Measurements from ENCODE around the gene EIF4B. TPM values are rescaled to one million over a fixed set of nuclear protein-coding genes. Genes with fewer than 3 reads are reported as not detected.

The EIF4B gene
- total and polyA plus RNA-seq, 2 of the 13 experiments (the other 11 are each of a cell fraction or from before 2014, with no cell fraction given), result 416 to 548 TPM

DNA sequence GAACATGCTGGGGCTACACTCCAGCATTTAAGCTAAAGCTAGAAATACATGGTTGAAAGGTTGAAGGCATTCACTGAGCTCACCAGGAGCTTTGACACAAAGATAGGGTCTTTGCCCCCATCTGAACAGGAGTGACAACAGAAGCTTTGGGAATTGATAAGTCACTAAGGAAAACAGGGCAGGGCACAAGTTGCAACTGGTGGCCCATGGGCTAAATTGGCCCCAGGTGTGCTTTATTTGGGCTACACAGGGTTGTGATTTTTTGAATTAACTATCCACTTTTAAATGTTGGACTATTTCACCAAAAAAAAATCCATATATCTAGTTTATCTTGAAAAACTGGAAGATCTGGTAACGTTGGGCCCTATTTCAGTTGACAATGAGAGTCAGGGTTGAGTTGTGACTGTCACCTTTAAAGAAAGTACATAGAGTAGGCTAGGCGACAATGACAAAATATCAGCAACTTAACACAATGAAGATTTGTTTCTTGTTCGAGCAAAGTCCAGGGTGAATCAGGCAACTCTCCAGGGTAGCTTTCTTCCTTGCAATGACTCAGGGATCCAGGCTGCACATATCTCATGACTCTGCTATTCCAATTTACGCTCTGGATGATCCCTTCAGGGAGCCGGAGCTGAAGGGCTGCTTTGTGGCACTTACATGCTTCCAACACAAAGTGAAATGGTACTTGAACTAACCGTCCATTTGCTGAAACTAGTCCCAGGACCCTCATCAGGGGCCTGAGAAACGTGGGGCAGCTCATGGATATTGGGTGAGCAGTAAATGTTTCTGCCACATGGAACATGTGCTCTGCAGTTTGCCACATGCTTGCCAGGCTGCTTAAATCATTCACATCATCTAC is 13.3 kb upstream of the EIF4B start (continued):
- TF ChIP-seq ZNF746 (CRISPR knock-in tag; IDR thresholded peaks at IDR 0.05) (peak; percentile 22; the same call in 1 of the 2 replicates), ZNF121 (CRISPR knock-in tag; IDR thresholded peaks at IDR 0.05) (no peak), SMAD9 (CRISPR knock-in tag; IDR thresholded peaks at IDR 0.05) (no peak), ZNF720 (CRISPR knock-in tag; IDR thresholded peaks at IDR 0.05) (no peak), MTA1 (CRISPR knock-in tag; IDR thresholded peaks at IDR 0.05; ENCODE audit: borderline replicate concordance) (no peak), ZNF251 (CRISPR knock-in tag; IDR thresholded peaks at IDR 0.05) (no peak), MIER3 (CRISPR knock-in tag; IDR thresholded peaks at IDR 0.05; ENCODE audit: borderline replicate concordance) (peak; percentile 59; the same call in 1 of the 2 replicates), ZNF577 (CRISPR knock-in tag; IDR thresholded peaks at IDR 0.05; ENCODE audit: borderline replicate concordance, low read depth) (no peak), BRD4 (CRISPR knock-in tag; IDR thresholded peaks at IDR 0.05) (no peak), ESRRA (CRISPR knock-in tag; IDR thresholded peaks at IDR 0.05; ENCODE audit: low read depth) (no peak), KLF11 (CRISPR knock-in tag; IDR thresholded peaks at IDR 0.05) (no peak)
- TF ChIP-seq, protein P1, sequence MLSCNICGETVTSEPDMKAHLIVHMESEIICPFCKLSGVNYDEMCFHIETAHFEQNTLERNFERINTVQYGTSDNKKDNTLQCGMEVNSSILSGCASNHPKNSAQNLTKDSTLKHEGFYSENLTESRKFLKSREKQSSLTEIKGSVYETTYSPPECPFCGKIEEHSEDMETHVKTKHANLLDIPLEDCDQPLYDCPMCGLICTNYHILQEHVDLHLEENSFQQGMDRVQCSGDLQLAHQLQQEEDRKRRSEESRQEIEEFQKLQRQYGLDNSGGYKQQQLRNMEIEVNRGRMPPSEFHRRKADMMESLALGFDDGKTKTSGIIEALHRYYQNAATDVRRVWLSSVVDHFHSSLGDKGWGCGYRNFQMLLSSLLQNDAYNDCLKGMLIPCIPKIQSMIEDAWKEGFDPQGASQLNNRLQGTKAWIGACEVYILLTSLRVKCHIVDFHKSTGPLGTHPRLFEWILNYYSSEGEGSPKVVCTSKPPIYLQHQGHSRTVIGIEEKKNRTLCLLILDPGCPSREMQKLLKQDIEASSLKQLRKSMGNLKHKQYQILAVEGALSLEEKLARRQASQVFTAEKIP (CRISPR knock-in tag; IDR thresholded peaks at IDR 0.05; ENCODE audit: borderline replicate concordance), result no peak
- TF ChIP-seq, protein P2, sequence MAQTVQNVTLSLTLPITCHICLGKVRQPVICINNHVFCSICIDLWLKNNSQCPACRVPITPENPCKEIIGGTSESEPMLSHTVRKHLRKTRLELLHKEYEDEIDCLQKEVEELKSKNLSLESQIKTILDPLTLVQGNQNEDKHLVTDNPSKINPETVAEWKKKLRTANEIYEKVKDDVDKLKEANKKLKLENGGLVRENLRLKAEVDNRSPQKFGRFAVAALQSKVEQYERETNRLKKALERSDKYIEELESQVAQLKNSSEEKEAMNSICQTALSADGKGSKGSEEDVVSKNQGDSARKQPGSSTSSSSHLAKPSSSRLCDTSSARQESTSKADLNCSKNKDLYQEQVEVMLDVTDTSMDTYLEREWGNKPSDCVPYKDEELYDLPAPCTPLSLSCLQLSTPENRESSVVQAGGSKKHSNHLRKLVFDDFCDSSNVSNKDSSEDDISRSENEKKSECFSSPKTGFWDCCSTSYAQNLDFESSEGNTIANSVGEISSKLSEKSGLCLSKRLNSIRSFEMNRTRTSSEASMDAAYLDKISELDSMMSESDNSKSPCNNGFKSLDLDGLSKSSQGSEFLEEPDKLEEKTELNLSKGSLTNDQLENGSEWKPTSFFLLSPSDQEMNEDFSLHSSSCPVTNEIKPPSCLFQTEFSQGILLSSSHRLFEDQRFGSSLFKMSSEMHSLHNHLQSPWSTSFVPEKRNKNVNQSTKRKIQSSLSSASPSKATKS (CRISPR knock-in tag; IDR thresholded peaks at IDR 0.05), result no peak
- TF ChIP-seq, protein P3, sequence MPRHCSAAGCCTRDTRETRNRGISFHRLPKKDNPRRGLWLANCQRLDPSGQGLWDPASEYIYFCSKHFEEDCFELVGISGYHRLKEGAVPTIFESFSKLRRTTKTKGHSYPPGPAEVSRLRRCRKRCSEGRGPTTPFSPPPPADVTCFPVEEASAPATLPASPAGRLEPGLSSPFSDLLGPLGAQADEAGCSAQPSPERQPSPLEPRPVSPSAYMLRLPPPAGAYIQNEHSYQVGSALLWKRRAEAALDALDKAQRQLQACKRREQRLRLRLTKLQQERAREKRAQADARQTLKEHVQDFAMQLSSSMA (CRISPR knock-in tag; IDR thresholded peaks at IDR 0.05), result no peak
- TF ChIP-seq, protein P4, sequence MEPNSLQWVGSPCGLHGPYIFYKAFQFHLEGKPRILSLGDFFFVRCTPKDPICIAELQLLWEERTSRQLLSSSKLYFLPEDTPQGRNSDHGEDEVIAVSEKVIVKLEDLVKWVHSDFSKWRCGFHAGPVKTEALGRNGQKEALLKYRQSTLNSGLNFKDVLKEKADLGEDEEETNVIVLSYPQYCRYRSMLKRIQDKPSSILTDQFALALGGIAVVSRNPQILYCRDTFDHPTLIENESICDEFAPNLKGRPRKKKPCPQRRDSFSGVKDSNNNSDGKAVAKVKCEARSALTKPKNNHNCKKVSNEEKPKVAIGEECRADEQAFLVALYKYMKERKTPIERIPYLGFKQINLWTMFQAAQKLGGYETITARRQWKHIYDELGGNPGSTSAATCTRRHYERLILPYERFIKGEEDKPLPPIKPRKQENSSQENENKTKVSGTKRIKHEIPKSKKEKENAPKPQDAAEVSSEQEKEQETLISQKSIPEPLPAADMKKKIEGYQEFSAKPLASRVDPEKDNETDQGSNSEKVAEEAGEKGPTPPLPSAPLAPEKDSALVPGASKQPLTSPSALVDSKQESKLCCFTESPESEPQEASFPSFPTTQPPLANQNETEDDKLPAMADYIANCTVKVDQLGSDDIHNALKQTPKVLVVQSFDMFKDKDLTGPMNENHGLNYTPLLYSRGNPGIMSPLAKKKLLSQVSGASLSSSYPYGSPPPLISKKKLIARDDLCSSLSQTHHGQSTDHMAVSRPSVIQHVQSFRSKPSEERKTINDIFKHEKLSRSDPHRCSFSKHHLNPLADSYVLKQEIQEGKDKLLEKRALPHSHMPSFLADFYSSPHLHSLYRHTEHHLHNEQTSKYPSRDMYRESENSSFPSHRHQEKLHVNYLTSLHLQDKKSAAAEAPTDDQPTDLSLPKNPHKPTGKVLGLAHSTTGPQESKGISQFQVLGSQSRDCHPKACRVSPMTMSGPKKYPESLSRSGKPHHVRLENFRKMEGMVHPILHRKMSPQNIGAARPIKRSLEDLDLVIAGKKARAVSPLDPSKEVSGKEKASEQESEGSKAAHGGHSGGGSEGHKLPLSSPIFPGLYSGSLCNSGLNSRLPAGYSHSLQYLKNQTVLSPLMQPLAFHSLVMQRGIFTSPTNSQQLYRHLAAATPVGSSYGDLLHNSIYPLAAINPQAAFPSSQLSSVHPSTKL (CRISPR knock-in tag; IDR thresholded peaks at IDR 0.05), result peak; percentile 83; the same call in 1 of the 2 replicates
- TF ChIP-seq, protein P5, sequence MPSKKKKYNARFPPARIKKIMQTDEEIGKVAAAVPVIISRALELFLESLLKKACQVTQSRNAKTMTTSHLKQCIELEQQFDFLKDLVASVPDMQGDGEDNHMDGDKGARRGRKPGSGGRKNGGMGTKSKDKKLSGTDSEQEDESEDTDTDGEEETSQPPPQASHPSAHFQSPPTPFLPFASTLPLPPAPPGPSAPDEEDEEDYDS (CRISPR knock-in tag; IDR thresholded peaks at IDR 0.05), result peak; percentile 27; the same call in 1 of the 2 replicates
- TF ChIP-seq, protein P6, sequence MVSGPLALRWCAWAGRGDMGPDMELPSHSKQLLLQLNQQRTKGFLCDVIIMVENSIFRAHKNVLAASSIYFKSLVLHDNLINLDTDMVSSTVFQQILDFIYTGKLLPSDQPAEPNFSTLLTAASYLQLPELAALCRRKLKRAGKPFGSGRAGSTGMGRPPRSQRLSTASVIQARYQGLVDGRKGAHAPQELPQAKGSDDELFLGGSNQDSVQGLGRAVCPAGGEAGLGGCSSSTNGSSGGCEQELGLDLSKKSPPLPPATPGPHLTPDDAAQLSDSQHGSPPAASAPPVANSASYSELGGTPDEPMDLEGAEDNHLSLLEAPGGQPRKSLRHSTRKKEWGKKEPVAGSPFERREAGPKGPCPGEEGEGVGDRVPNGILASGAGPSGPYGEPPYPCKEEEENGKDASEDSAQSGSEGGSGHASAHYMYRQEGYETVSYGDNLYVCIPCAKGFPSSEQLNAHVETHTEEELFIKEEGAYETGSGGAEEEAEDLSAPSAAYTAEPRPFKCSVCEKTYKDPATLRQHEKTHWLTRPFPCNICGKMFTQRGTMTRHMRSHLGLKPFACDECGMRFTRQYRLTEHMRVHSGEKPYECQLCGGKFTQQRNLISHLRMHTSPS (CRISPR knock-in tag; IDR thresholded peaks at IDR 0.05; ENCODE audit: low read depth), result no peak
